ENCODE results near the gene KCMF1.

Gene KCMF1

GRCh38 chr2:84986018-84986417 lies 15.1 kb downstream of the KCMF1 start:
- no peak for DNase-seq (ENCODE audit: low spot score)

DNA sequence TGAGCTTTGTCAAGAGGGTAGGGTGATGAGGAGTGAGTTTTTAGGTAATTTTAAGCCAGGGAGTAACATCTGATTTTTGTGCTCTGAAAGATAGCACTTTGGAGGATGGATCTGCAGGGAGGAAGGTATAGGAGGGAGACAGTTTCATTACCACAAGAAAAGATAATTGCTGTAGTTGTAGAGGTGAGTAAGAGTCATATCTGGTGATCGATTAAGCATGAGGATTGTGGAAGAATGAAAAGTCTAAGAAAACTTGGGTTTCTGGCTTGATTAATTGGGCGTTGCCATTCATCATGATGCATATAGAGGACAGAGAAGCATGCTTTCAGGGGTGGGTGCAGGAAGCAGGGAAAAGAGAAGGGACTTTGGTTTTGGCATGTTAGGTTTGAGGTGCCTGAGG lies 18.5 kb downstream of the KCMF1 start:
- DNase-seq (ENCODE audit: low spot score) = no peak

- DNase-seq (ENCODE audit: low spot score) = no peak
Measured at GRCh38 chr2:84989927-84990326, 19.0 kb downstream of the KCMF1 start.

DNA sequence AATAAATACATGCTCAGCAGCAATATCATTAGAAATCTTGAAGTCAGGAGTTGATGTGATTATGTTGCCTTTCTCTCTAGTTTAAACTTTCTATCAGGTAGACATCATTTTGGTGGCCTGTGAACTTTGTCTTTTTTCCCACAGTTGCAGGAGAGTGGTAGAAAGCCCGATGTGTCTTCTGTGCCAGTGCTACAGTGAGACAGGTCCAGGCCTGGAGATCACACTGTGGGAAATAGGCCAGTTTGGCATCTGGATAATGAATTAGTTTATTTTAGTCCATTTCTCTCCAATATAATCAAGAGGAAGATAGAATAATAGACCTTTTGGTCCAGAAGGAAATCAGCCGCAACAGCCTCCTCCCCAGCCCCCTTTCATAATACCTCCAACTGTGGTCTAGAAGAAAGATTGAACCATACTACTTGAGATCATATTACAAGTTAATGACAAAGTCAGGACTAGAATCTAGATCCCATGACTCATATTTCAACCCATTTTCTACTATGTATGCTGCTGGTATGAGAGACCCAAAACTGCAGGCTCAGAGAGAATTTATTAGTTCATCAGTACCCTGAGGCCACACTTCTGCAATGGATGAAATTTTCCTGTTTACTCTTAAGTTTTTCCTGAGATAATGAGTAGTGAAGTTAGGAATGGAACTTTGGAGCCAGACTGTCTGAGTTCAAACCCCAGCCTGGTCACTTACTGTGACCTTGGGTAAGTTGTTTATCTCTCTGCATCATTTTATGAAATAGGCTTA lies 20.6 kb downstream of the KCMF1 start:
- DNase-seq (ENCODE audit: low spot score) = no peak

GRCh38 chr2:84995826-84996225 lies 24.9 kb downstream of the KCMF1 start:
- no peak for DNase-seq (ENCODE audit: low spot score)

DNA sequence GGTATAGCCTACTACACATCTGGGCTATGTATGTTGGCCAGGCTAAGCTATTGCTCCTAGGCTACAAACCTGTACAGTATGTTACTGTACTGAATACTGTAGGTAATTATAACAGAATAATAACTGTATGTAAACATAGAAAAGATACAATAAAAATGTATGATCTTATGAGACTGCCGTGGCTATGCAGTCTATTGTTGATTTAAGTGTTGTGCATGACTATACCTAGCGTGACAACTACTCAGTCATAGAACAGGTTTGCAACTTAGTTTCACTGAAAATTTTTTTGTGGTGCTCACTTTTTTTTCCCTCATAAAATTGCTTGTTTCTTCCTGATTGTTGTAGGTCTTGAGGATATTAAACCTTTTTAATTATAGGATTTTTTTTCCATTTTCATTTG lies 25.9 kb downstream of the KCMF1 start:
- DNase-seq (ENCODE audit: low spot score) = no peak

GRCh38 chr2:84999553-84999955 lies 28.6 kb downstream of the KCMF1 start:
- DNase-seq (ENCODE audit: low spot score) = no peak

DNA sequence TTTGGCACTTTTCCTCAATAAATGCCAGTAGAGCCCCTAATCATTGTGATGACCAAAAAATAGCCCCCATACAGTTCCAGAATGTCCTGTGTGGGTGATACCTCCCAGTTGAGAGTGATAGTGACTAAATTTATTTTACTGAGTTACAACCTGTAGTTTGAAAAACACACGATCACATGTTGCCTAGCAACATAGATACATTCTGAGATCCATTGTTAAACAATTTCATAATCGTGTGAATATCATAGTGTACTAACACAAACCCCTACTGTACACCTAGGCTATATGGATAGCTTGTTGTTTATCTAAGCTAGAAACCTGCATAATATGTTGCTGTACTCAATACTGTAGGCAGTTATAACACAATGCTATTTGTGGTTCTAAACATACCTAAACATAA lies 30.6 kb downstream of the KCMF1 start:
- DNase-seq (ENCODE audit: low spot score) = no peak

DNA sequence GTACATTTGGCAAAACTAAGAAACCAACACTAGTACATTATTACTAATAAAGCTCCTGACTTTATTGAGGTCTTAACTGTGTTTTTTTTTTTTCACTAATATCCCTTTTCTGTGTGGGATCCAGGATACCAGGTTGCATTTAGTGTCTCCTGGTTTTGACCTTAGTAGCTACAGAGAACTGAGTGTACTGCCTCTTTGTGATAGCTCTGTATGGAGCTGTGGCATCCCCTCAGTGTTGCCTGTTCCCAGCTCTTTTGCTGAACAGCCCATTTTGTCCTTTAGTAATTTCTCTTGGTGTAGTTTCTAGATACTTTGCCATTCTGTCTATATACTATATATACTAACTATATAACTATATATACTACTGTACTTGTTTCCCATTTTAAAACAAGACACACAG lies 31.6 kb downstream of the KCMF1 start:
- DNase-seq (ENCODE audit: low spot score) = no peak

- DNase-seq (ENCODE audit: low spot score) = no peak
Measured at GRCh38 chr2:85008252-85008651, 37.3 kb downstream of the KCMF1 start.

GRCh38 chr2:85009019-85009618 lies 38.2 kb downstream of the KCMF1 start:
- no peak for DNase-seq (ENCODE audit: low spot score)

DNA sequence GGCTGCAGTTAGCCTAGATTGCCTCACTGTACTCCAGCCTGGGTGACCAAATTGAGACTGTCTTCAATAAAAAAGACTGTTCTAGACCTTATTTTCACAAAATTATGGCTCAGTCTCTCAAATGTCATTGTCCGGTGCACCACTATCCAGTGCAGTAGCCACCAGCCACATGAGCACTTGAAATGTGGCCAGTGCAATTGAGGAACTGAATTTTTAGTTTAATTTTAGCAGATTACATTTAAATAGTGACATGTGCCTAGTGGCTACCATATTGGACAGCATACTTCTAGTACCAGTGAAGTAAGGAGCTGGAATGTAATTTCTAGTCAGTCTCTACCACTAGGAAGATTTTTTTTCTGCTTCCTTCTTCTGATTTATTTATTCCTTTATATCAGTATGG lies 39.4 kb downstream of the KCMF1 start:
- no peak for DNase-seq (ENCODE audit: low spot score)

DNA sequence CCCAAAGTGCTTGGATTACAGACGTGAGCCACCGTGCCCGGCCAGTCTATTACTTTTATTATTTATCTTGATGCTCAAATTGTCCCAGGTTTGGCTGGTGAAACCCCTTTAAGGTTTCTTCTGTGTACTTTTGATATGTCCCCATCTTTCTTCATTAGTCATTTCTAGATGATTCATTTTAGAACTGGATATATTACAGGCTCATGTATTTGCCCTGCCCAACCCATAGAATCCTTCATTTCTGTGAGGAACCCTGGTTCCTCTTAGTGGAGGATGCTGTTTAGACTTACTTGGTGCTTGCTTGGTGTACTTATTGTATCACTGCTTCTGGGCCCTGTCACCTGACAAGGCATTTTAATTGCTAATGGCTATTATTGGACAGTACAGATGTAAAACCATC lies 40.1 kb downstream of the KCMF1 start:
- DNase-seq (ENCODE audit: low spot score) = no peak

DNA sequence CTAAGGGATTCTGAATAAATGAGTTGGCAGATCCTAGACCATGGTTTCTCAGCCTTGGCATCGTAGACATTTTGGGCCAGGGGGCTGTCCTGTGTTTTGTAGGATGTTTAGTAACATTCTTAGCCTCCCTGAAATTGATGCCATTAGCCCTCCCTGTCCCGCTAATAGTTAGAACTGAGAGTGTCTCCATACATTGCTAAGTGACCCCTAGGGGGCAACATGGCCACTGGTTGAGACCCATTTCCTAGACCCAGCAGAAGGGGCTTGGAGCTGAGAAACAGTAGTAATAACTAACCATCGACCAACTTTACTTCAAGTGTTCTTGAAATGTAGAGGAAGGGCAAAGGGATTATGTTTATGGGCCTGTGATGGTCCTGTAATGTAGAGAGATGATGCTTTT lies 40.8 kb downstream of the KCMF1 start:
- DNase-seq (ENCODE audit: low spot score) = no peak

- DNase-seq (ENCODE audit: low spot score) = no peak
Measured at GRCh38 chr2:85012431-85012830, 41.5 kb downstream of the KCMF1 start.

DNA sequence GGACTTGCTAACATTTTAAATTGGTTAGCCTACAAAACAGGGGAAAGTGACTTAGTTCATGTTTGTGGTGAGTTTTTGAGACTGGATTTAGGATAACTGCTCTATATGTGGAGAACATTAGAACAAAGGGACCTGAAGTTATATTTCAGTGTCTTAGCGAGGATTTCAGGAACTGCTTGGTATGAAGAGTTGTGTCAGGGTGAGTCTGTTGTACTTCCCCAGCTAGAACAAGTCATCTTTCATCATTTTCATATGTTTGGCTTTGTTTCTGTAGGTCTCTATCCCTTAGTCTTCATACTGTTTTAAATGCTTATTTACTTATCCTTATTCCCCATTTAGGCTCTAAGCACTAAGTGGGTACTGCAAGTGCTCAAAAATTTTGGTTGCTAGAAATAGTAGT lies 41.9 kb downstream of the KCMF1 start:
- DNase-seq (ENCODE audit: low spot score) = no peak

- DNase-seq (ENCODE audit: low spot score) = no peak
Measured at GRCh38 chr2:85015653-85016360, 44.8 kb downstream of the KCMF1 start.

GRCh38 chr2:85016446-85016845 lies 45.5 kb downstream of the KCMF1 start:
- no peak for DNase-seq (ENCODE audit: low spot score)

- no peak for DNase-seq (ENCODE audit: low spot score)
Measured at GRCh38 chr2:85017411-85018048, 46.6 kb downstream of the KCMF1 start.

GRCh38 chr2:85018049-85018447 lies 47.1 kb downstream of the KCMF1 start:
- DNase-seq (ENCODE audit: low spot score) = no peak

DNA sequence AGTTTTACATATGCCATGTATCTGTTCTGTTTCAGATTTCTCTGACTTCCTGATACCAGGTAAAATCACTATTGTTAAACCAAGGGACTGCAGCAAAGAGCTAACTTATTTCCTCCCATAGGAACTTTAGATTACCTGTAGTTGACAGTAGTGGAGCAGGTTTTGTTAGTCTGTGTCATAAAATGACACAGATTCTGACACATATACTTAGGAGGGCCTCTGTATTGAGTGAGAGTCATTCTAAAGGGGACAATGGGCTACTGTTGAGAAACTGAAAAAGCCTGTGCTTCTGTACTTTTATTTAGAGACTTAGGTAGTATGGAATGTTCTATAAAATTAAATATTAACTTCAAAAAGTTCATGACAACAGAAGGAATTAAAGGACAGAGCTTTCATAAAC lies 48.2 kb downstream of the KCMF1 start:
- DNase-seq (ENCODE audit: low spot score) = no peak

- no peak for DNase-seq (ENCODE audit: low spot score)
Measured at GRCh38 chr2:85022232-85022631, 51.3 kb downstream of the KCMF1 start.

Data from germinal center (tissue), 1 donor.